Occipital lobe (tissue), 2 donors: ENCODE data around the gene FOXK2. TPM values are rescaled to one million over a fixed set of nuclear protein-coding genes. Genes with fewer than 3 reads are reported as not detected.
"Not testable (repeated sequence)": the region's sequence is repeated elsewhere in the genome, so short reads cannot be mapped to it uniquely, and the experiment has no call there.

Source experiments
- DNase-seq: peaks from one replicate; lab custom pipeline; 2025; lab: John Stamatoyannopoulos, UW
- total RNA-seq: library from RNA; depleted of rRNA; stranded (reverse); fragments of >200 nt; gene quantifications from one replicate; pipeline ENCODE4 v1.2.3, GENCODE V29; 2014

FOXK2 gene
- total RNA-seq, 1 donor from 2014 or later, result 41.2 TPM

GRCh38 chr17:82495844-82496528, 23.5 kb upstream of the FOXK2 start:
- no peak for DNase-seq

GRCh38 chr17:82496529-82497434, 22.8 kb upstream of the FOXK2 start:
- DNase-seq, result peak; percentile 87

DNA sequence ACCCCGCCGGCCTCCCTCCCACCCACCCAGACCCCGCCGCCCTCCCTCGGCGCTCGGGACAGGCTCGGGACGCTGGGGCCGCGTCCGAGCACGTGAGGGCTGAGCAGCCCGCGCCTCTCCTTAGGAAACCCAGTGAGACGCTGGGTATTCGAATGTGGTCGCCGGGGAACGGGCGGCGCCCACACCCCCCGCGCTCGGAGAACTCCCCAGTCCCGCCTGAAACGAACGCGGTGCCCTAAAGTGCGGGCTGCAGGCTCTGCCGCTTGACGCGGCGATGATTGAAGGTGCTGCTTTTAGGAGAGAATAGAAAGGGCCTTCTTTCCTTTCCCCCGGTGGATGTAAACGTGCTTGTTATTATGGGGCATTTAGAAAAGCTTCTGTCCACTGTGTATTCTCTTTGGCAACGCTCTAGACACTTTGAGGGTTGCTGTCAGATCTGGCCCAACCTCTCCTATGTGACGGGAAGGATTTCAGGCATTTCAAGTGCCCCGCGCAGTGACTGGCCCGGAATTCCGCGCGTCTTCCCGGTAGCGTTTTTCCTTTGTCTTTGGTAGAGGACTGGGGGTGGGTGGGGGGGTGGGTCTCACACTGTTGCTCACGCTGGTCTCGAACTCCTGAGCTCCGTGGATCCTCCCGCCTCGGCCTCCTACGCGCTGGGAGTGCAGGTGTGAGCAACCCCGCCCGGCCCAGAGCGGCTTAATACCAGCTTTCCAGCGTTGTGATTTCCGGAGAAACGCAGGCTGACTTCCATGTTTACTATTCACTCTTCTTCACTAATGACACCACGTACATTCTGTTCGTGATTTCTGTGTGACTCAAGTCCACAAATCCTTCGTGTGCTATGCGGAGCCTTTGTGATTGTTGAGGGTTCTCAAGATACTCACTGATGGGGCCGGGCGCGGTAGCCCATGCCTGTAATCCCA, 21.8 kb upstream of the FOXK2 start:
- no peak for DNase-seq

GRCh38 chr17:82502207-82502606, 17.3 kb upstream of the FOXK2 start:
- no peak for DNase-seq

GRCh38 chr17:82503094-82503727, 16.3 kb upstream of the FOXK2 start:
- no peak for DNase-seq

GRCh38 chr17:82503728-82504308, 15.7 kb upstream of the FOXK2 start:
- DNase-seq, result no peak

DNA sequence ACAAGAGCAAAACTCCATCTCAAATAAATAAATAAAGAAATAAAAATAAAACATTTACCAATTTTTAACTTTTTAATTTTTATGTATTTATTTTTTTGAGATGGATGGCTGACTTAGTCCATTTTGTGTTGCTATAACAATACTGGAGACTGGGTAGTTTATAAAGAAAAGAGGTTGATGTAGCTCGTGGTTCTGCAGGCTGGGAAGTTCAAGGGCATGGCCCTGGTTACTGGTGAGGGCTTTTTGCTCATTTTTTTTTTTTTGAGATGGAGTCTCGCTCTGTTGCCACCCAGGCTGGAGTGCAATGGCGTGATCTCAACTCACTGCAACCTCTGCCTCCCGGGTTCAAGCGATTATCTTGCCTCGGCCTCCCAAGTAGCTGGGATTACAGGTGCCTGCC, 14.2 kb upstream of the FOXK2 start:
- DNase-seq, result no peak

DNA sequence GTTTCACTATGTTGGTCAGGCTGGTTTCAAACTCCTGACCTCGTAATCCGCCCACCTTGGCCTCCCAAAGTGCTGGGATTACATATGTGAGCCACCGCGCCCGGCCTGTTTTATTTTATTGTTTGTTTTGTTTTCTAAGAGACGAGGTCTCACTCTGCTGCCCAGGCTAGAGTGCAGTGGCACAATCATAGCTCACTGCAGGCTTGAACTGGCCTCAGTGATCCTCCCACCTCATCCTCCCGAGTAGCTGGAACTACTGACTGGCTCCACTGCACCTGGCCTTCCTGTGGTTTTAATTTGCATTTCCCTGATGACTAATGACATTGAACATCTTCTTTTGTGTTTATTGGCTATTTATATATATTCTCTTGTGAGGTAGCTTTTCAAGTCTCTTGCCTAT, 13.1 kb upstream of the FOXK2 start:
- DNase-seq, result not testable (repeated sequence)

DNA sequence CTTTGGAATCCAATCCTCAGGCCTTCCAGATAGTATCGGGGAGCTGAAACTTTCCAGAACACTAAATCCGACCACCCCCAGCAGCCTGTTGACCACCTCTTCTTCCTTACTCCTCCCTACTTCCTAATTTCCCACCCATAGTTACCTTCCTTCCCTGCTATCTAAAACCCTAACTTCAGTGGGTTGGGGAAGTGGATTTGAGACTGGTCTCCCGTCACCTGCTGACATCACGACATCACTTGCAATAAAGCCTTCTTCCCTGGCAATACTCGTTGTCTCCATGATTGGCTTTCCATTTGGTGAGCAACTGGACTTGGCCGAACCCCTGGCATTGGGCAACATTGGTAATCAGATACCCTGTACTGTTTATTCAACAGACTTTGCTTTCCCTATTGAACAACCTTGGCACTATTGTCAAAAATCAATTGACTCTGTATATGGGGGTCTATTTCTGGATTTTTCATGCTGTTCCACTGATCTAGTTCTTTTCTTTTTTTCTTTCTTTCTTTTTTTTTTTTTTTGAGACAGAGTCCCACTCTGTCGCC, 11.8 kb upstream of the FOXK2 start:
- no peak for DNase-seq

- DNase-seq, result not testable (repeated sequence)
Measured at GRCh38 chr17:82511642-82512041, 7.9 kb upstream of the FOXK2 start.

GRCh38 chr17:82513864-82514263, 5.7 kb upstream of the FOXK2 start:
- not testable (repeated sequence) for DNase-seq

DNA sequence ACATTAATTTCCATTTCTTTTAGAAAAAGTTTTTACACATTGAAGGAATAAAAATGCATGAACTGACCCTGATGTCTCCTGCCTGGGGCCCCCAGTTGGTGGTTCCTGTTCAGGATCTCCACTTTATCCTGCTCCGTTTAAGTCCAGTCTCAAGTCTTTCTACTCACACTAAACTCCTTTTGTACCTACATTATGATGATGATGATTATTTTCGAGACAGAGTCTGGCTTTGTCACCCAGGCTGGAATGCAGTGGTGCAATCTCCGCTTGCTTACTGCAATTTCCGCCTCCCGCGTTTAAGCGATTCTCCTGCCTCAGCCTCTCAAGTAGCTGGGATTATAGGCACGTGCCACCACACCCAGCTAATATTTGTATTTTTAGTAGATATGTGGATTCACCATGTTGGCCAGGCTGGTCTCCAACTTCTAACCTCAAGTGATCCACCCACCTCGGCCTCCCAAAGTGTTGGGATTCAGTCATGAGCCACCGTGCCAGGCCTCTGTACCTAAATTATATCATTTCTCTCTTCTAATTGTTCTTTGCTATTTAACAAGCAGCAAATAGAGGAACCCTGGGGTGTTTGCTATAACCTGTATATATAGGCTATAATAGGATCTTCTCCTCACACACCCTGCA, 2.2 kb upstream of the FOXK2 start:
- DNase-seq, result no peak

- DNase-seq, result no peak
Measured at GRCh38 chr17:82519971-82520903, 705 bp downstream of the FOXK2 start.

GRCh38 chr17:82524540-82524939, 5.0 kb downstream of the FOXK2 start:
- DNase-seq, result no peak

GRCh38 chr17:82525712-82526111, 6.2 kb downstream of the FOXK2 start:
- no peak for DNase-seq

DNA sequence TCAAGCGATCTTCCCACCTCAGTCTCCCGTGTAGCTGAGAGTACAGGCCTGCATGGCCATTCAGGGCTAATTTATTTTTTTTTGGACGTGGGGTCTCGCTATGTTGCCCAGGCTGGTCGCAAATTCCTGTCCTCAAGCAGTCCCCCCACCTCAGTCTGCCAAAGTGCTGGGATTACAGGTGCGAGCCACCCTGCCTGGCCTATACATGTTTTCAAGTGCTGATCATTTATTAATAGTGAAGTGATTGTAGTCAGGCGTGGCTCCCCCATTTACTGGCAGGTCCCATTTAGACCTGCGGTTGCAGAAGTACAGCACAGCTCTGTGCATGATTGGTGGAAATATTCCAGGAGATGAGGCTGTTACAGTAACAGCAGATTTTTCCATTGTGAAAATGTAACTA, 8.4 kb downstream of the FOXK2 start:
- DNase-seq, result no peak

- peak; percentile 70 for DNase-seq
Measured at GRCh38 chr17:82528484-82529265, 9.1 kb downstream of the FOXK2 start.

GRCh38 chr17:82529914-82530300, 10.4 kb downstream of the FOXK2 start:
- no peak for DNase-seq
